ENCODE measurements around the gene ASAP2.
A peak's percentile ranks its signal among the peaks of the same experiment; 100 is the strongest.

The ASAP2 gene

DNA sequence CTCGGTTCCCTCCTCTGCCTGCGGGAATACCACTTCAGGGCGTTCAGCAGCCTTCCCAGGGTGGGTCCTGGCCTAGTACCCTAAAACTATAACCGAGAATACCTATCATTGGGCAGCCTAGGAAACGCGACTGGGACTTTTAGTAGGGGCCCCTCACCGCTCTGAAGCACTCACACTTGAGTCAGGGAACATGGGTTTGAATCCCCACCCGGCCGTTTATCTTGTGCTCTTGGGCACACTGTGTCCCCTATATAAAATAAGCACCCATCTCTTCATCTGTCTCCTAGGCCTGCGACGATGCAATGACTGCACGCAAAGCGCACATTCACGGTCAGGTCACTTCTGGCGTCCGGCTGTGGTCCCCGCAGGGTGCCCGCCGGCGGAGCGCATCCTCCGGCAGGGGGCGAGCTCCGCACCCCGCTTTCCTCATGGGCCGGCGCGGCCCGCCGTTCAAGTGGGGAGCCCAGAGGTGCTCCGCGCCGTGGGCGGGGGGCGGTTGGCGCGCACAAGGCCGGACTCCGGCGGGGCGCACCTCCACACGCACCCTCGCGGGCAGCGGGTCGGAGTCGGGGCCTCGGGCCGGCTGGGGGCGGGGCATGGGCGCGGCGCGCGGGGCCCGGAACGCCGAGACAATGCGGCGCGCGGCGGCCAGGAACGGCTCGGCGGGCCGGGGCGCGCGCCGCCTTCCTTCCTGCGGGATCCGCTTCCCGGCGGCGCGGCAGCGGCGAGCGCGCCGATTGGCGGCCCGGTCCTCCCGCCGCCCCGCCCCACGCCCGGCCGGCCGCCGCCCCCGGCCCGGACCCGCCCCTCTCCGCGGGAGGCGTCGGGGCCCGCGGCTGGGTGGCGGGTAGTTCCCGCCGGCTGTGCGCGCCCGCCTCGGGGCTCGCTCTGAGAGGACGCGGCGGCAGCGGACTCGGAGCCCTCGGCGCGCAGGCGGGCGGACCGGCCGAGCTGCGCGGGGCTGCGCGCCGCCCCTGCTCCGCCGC is at the start of gene ASAP2:
ASAP2 (plus strand) TSS at position 850 of the 986 bp plus-strand sequence. CDS start 293 bp downstream, outside the sequence.
- DNase-seq: peak; percentile 87

DNA sequence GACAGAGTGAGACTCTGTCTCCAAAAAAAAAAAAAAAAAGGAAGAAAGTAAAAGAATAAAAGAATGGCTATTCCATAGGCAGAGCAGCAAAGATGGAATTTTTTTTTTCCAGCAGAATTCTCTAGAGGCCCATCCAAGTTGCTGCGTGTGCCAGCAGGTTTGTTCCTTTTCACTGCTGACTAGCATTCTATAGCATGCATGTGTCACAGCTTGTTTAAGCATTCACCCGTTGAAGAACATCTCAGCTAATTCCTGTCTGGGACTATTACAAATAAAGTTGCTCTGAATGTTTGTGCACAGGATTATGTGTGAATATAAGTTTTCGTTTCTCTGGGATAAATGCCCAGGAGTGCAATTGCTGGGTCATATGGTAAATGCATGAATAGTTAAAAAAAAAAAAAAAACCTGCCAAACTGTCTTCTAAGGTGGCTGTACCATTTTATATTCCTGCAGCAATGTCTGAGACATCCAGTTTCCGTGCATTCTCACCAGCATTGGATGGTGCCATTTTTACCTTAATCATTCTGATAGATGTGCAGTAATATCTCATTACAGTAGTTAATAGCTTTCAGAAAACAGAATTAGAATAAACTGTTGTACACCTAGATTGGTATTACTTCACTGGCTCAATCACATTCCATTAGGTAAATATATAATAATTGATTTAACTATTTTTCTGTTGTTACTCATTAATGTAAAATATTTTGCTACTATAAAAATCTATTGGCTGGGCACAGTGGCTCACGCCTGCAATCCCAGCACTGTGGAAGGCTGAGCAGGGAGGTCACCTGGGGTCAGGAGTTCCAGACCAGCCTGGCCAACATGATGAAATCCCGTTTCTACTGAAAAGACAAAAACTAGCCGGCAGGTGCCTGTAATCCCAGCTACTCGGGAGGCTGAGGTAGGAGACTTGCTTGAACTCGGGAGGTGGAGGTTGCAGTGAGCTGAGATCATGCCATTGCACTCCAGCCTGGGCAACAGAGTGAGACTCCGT is 47.5 kb upstream of the ASAP2 start:
- DNase-seq: no peak

DNA sequence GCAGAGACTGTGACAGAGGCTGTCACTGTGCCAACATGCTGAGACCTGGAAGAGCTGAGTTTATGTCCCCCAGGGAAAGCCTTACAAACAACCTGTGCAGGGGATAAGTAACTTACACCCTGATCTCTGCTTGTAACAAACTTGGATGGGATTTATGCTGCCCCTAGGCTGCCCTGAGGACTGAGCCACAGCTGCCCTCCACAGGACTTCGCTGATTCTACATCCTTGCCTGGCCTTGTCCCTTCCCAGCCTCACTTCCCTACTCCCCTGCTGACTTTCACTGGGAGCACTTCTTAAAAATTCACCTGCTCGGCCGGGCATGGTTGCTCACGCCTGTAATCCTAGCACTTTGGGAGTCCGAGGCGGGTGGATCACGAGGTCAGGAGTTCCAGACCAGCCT is 45.9 kb upstream of the ASAP2 start:
- DNase-seq: peak; percentile 13

GRCh38 chr2:9162841-9163240 is 43.8 kb upstream of the ASAP2 start:
- no peak for DNase-seq

- DNase-seq: no peak
Measured at GRCh38 chr2:9163306-9164111, 43.1 kb upstream of the ASAP2 start.

DNA sequence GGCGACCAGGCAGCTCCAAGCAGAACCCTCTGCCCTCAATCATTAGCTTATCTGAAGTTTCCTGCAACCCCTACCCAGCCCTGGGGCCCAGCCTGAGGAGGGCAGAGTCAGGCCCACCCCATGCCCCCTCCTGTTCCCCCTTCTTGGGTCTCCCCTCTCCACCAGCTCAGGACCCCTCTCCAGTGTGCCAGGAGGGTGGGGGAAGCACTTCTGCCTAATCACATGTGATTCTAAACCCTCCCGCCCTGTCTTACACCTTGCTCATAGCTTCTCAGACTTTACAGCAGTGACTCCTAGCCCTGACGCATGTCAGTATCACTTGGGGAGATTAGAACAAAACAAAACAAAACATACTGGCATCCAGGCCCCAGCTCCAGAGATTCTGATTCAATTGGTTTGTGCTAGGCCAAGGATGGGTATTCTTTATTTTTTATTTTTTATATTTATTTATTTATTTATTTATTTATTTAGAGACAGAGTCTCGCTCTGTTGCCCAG is 42.5 kb upstream of the ASAP2 start:
- no peak for DNase-seq

- DNase-seq: no peak
Measured at GRCh38 chr2:9165625-9166024, 41.0 kb upstream of the ASAP2 start.

DNA sequence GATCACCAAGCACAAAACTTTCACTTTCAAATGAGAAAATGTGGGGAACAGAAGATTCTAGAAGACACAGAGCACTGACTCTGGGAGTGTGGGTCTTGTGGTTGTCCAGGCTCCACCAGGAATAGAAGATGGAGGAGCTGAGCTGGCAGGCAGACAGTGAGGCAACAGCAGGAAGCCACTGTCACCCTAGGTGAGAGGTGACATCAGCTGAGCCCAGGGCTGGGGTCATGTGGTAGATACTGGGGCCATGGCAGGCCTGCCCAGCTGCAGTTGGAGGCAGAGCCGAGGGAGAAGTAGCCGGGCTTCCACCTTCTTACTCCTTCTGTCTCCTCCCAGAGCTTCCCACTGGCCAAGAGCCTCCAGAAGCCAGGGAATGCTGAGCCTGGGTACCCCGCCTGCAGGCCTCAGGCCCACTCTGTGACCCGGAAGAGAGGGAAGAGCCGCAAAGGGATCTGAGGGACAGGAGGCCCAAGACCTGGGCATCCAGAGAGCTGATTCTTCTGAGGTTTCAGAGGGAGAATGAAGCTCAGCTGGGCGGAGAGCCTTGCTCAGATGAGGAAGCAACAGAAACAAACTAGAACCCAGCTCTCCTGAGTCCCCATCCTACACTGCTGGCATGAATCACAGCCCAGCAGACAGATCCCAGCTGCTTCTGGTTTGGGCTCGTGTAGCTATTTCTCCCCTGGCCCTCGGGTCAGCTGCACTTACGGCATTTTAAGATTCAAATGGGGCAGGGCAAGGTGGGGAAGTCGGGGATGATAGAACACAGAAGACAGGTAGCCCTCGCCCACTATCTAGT is 39.8 kb upstream of the ASAP2 start:
- DNase-seq: no peak

DNA sequence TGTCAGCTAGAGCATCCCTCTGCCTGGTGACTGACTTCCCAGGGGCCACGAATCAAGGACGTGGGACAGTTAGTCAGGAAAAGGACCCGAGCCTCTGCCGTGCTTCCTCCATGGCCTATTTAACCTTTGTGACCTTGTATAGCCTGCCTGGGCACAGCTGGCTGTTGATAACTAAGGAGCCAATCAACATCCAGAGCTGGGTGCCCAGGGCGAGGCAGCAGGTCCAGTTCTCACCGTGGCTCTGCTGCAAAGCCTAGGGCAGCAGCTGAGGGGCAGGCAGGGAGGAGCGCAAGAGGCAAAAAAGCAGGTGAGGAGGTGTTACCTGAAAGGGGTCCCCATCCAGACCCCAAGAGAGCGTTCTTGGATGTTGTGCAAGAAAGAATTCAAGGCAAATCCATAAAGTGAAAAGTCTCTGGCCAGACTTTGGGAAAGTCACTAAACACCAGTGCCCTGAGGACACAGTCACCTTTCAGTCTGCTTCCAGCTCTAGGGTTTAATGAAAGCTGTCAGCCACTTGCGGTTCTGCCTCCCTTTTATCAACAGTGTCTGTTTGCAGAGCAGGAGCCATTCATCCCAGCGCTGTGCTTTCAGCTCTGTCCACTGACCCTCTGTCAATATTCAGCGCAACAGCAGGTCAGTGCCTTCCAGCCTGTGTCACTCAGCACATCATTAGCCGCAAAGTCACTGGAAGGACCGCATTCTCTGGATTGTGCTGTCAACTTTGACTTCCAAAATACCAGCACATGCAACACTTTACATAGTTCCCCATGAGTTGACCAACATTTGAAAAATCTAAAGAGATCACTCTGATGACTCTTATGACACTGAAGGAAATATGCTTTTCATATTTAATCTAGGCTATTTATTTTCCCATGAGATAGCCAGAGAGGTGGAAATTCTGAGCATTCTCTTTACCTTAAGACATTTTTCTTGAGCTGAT is 38.6 kb upstream of the ASAP2 start:
- DNase-seq: peak; percentile 41

GRCh38 chr2:9168821-9169221 is 37.8 kb upstream of the ASAP2 start:
- DNase-seq: peak; percentile 13

DNA sequence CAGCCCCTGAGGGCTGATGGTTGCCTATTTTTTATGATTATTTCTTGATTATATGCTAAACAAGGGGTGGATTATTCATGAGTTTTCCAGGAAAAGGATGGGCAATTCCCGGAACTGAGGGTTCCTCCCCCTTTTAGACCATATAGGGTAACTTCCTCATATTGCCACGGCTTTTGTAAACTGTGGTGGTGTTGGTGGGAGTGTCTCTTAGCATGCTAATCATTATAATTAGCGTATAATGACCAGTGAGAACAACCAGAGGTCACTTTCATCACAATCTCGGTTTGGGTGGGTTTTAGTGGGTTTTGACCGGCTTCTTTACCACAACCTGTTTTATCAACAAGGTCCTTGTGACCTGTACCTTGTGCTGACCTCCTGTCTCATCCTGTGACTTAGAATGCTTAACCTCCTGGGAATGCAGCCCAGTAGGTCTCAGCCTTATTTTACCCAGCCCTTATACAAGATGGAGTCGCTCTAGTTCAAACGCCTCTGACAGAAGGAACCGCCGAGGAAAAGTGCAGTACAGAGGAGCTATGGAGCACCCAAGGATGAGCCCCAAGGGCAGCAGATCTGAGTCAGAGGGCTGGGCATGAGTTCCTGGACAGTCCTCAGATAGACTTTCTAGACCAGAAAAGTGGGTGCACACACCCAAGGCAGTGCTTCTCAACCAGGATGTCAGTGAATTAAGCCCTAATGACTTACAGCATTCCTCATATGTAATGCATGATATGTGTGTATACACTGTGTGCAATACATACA is 37.1 kb upstream of the ASAP2 start:
- DNase-seq: no peak

DNA sequence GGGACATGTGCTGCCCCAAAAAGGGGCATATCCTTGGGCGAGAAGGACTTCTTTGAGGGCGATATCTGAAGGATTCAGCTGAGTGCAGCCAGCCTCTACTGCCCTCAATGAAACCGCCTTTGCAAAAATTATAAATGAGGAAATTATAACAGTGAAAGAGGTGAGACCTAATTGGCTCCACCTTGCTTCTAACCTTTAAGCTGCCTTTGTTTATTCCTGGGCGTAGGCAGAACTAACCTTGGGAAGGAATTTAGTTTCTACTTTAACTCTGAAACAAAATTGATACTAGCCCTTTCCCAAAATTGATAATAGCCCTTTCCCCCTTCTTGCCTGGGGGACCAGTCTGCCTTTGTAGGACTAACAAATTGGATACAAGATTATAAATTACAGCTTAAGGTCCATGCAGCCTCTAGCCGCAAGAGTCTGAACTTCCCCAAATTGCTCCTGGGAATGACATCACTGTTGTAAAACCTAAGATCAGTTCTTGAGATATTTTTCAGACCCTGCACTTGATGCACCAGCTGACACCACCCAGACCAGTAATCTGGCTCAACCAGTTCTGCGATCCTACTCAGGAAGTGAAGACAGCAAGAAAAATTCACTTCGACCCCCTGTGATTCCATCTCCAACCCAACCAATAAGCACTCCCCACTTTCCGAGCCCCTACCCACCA is 36.0 kb upstream of the ASAP2 start:
- no peak for DNase-seq

DNA sequence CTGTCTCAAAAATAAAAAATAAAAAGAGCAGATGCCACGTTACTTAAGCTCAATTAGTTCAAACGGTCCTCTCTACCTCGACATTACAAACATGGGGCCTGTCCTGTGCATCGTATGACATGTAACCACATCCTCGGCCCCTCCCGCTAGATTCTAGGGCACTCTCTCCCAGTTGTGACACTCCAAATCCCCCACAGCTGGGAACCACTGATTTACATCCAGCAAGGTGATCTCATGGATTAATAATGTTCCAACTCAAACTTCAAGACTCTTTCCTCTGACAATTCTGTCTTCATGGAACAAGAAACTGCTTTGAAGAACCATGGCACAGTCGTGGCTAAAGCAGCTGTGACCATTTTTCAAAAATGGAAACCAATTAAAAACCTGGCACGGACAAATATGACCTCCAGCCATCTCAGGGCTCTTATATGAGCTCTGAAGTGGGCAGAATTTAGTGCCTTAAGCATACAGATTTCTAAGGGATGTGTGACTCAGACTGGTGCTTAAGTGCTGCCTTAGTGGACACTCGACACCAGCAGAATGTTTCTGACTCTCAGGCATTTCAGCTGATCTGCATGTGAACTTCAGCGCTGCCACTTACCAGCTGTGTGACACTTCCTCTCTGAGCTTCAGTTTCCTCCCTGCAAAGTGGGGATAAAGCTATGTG is 31.7 kb upstream of the ASAP2 start:
- DNase-seq: peak; percentile 77

GRCh38 chr2:9178110-9178903 is 28.3 kb upstream of the ASAP2 start:
- no peak for DNase-seq

- DNase-seq: peak; percentile 92
Measured at GRCh38 chr2:9178904-9179571, 27.6 kb upstream of the ASAP2 start.

- peak; percentile 34 for DNase-seq
Measured at GRCh38 chr2:9179572-9180201, 26.9 kb upstream of the ASAP2 start.

All from NCI-H69 (cell line).